IPS DF 4.7 (cell line): ENCODE data around the gene SLC20A1.

Experiments
- DNase-seq: peaks from one replicate; pipeline ENCODE4 v3.0.0-alpha.2; 2013; ENCODE audit warnings: low spot score; ENCODE audit errors: extremely low read depth

The SLC20A1 gene

GRCh38 chr2:112708968-112709367 lies 63.2 kb downstream of the SLC20A1 start:
- DNase-seq, result no peak

GRCh38 chr2:112709703-112710102 lies 64.0 kb downstream of the SLC20A1 start:
- DNase-seq, result no peak

GRCh38 chr2:112710956-112711750 lies 65.4 kb downstream of the SLC20A1 start:
- DNase-seq, result no peak

GRCh38 chr2:112712465-112712864 lies 66.7 kb downstream of the SLC20A1 start:
- DNase-seq, result no peak

- no peak for DNase-seq
These were observed 67.3 kb downstream of the SLC20A1 start for GRCh38 chr2:112712903-112713584.
